Iris pigment epithelial cell (primary cell): Measurements from ENCODE around the gene TM9SF3.
A peak's percentile ranks its signal among the peaks of the same experiment; 100 is the strongest.
"Not testable (repeated sequence)": the region's sequence is repeated elsewhere in the genome, so short reads cannot be mapped to it uniquely, and the experiment has no call there.

Source experiments
- DNase-seq: peaks from one replicate; pipeline ENCODE4 v3.0.0-alpha.2; 2011; ENCODE audit warnings: low read depth

Gene TM9SF3

GRCh38 chr10:96598846-96599245 is 12.0 kb upstream of the TM9SF3 start:
- DNase-seq = no peak

GRCh38 chr10:96596422-96597407 is 9.9 kb upstream of the TM9SF3 start:
- no peak for DNase-seq

GRCh38 chr10:96595741-96596140 is 8.9 kb upstream of the TM9SF3 start:
- no peak for DNase-seq

GRCh38 chr10:96591946-96592345 is 5.1 kb upstream of the TM9SF3 start:
- DNase-seq = no peak

- no peak for DNase-seq
Observed at GRCh38 chr10:96588616-96589419, 2.0 kb upstream of the TM9SF3 start.

- no peak for DNase-seq
Observed at GRCh38 chr10:96588060-96588554, 1.3 kb upstream of the TM9SF3 start.

- DNase-seq = peak; percentile 93
Observed at GRCh38 chr10:96587264-96588059, 650 bp upstream of the TM9SF3 start.

- peak; percentile 31 for DNase-seq
Observed at GRCh38 chr10:96585736-96586418, 935 bp downstream of the TM9SF3 start.

GRCh38 chr10:96584474-96584873 is 2.3 kb downstream of the TM9SF3 start:
- DNase-seq = no peak

GRCh38 chr10:96584035-96584434 is 2.8 kb downstream of the TM9SF3 start:
- no peak for DNase-seq

- DNase-seq = no peak
Observed at GRCh38 chr10:96579133-96579532, 7.7 kb downstream of the TM9SF3 start.

GRCh38 chr10:96578633-96579032 is 8.2 kb downstream of the TM9SF3 start:
- DNase-seq = peak; percentile 28

GRCh38 chr10:96578022-96578421 is 8.8 kb downstream of the TM9SF3 start:
- DNase-seq = no peak

GRCh38 chr10:96577069-96577468 is 9.7 kb downstream of the TM9SF3 start:
- no peak for DNase-seq

- DNase-seq = no peak
Observed at GRCh38 chr10:96576277-96576980, 10.4 kb downstream of the TM9SF3 start.

GRCh38 chr10:96574564-96574963 is 12.2 kb downstream of the TM9SF3 start:
- DNase-seq = not testable (repeated sequence)

GRCh38 chr10:96573036-96573435 is 13.8 kb downstream of the TM9SF3 start:
- DNase-seq = no peak

GRCh38 chr10:96570983-96571964 is 15.5 kb downstream of the TM9SF3 start:
- no peak for DNase-seq

- no peak for DNase-seq
Observed at GRCh38 chr10:96570511-96570910, 16.3 kb downstream of the TM9SF3 start.
